GM12878 (cell line): ENCODE measurements around the gene ZNF618. TPM values are rescaled to one million over a fixed set of nuclear protein-coding genes. Genes with fewer than 3 reads are reported as not detected.
"Not testable (repeated sequence)": the region's sequence is repeated elsewhere in the genome, so short reads cannot be mapped to it uniquely, and the experiment has no call there.

Experiments
- ATAC-seq: fragments of 200-7000 bp; cut with Tn5 transposase; 3 replicates; pipeline ENCODE4 v1.9.1; 2020; ENCODE audit warnings: mild to moderate bottlenecking, moderate library complexity
- BruUV-seq: library from RNA; stranded (reverse); fragments of 400-500 nt; replicated peaks from 2 replicates; lab custom pipeline; 2021; lab: Mats Ljungman, UMichigan
- CTCF ChIA-PET: fragments of 300-600 bp; sonication (Branson Sonifier 250); formaldehyde crosslinking; extraction: SDS; loops from one replicate; lab custom pipeline; 2021; ENCODE audit warnings: inconsistent platforms; lab: Yijun Ruan, JAX
- POLR2A ChIA-PET: fragments of 350-600 bp; formaldehyde crosslinking; extraction: SDS; loops from one replicate; lab custom pipeline; 2021; ENCODE audit warnings: inconsistent platforms; lab: Charles Lee
- RAD21 ChIA-PET: fragments of 300-600 bp; sonication (Branson Sonifier 250); formaldehyde crosslinking; loops from one replicate; lab custom pipeline; 2023; ENCODE audit warnings: antibody characterized with exemption; ENCODE audit not compliant: unreplicated experiment; lab: Charles Lee
- SMC1A ChIA-PET: fragments of 300-600 bp; sonication (Branson Sonifier 250); formaldehyde crosslinking; loops from one replicate; lab custom pipeline; 2023; ENCODE audit not compliant: unreplicated experiment, uncharacterized antibody; lab: Charles Lee
- DNase-seq: peaks from one replicate; pipeline ENCODE4 v3.0.0-alpha.2; 2011; ENCODE audit warnings: low read depth, low spot score
- FAIRE-seq: peaks from 3 replicates; lab custom pipeline; 2011; peaks lifted over from hg19 to GRCh38; lab: Jason Lieb, UNC
- H2AFZ ChIP-seq: 2 replicates; pipeline ENCODE4 v1.6.0; 2011; ENCODE audit warnings: low read depth, low read length, control low read depth; ENCODE audit not compliant: control insufficient read depth
- H3K27ac ChIP-seq: 2 replicates; pipeline ENCODE4 v1.5.1; 2011; ENCODE audit warnings: control low read depth; ENCODE audit not compliant: control insufficient read depth, insufficient read depth
- H3K27me3 ChIP-seq, 2 experiments: replicated peaks in 1 of 2; 2 replicates each; pipeline versions ENCODE4 v1.6.0 to v1.6.1; 2011; ENCODE audit warnings: low read length in 1 of 2; ENCODE audit not compliant: control insufficient read depth in 2 of 2, insufficient read depth in 2 of 2
- H3K36me3 ChIP-seq, 2 experiments: 2 replicates each; pipeline ENCODE4 v1.5.1; 2011; ENCODE audit warnings: low read length in 1 of 2; ENCODE audit not compliant: control insufficient read depth in 2 of 2, insufficient read depth in 2 of 2
- H3K4me1 ChIP-seq: 2 replicates; pipeline ENCODE4 v1.6.1; 2011; ENCODE audit warnings: mild to moderate bottlenecking, low read length, moderate library complexity, mixed read lengths; ENCODE audit not compliant: control insufficient read depth, insufficient read depth
- H3K4me2 ChIP-seq: 2 replicates; pipeline ENCODE4 v1.6.0; 2011; ENCODE audit warnings: control low read depth; ENCODE audit not compliant: control insufficient read depth, insufficient read depth
- H3K4me3 ChIP-seq: fragments of 200-600 bp; sonication (generic); 2 replicates; pipeline ENCODE4 v1.5.1; 2016
- H3K79me2 ChIP-seq: 2 replicates; pipeline ENCODE4 v1.6.0; 2011; ENCODE audit warnings: low read length; ENCODE audit not compliant: control insufficient read depth, insufficient read depth
- H3K9ac ChIP-seq: 2 replicates; pipeline ENCODE4 v1.8.0; 2011; ENCODE audit warnings: low read length, control low read depth, mixed read lengths; ENCODE audit not compliant: control insufficient read depth, insufficient read depth
- H3K9me3 ChIP-seq: replicated peaks from 3 replicates; pipeline ENCODE4 v1.5.1; 2011; ENCODE audit warnings: mild to moderate bottlenecking, low read length; ENCODE audit not compliant: control insufficient read depth, insufficient read depth
- H4K20me1 ChIP-seq: 2 replicates; pipeline ENCODE4 v1.6.0; 2011; ENCODE audit not compliant: control insufficient read depth, insufficient read depth
- BACH1 ChIP-seq: fragments of 450-650 bp; IDR thresholded peaks from 2 replicates; pipeline ENCODE4 v1.6.1; 2017; ENCODE audit warnings: mild to moderate bottlenecking, borderline replicate concordance
- BCL11A ChIP-seq: IDR thresholded peaks from 2 replicates; pipeline ENCODE4 v1.6.1; 2011; ENCODE audit warnings: low read depth, low read length
- CTCF ChIP-seq, 3 experiments: IDR thresholded peaks in 2 of 3; conservative IDR thresholded peaks in 1 of 3; 2 replicates each; pipeline ENCODE4 v1.5.1; 2011; ENCODE audit warnings: low read depth in 3 of 3, low read length in 3 of 3, mild to moderate bottlenecking in 3 of 3, control low read depth in 2 of 3, moderate library complexity in 2 of 3, inconsistent platforms in 1 of 3, mixed read lengths in 1 of 3; ENCODE audit not compliant: control insufficient read depth in 2 of 3, insufficient read depth in 1 of 3; ENCODE audit errors: extremely low read depth in 1 of 3
- E4F1 ChIP-seq: fragments of 450-650 bp; IDR thresholded peaks from 2 replicates; pipeline ENCODE4 v1.6.1; 2018; ENCODE audit warnings: borderline replicate concordance, mild to moderate bottlenecking; ENCODE audit not compliant: partially characterized antibody
- EGR1 ChIP-seq, 2 experiments: IDR thresholded peaks; 1 replicate in 1 of 2; 2 replicates in 1 of 2; pipeline ENCODE4 v1.6.1; 2011 to 2012; ENCODE audit warnings: low read depth in 2 of 2, low read length in 2 of 2, borderline replicate concordance in 1 of 2, mild to moderate bottlenecking in 1 of 2, moderate library complexity in 1 of 2
- KDM1A ChIP-seq: fragments of 200-600 bp; sonication (generic); IDR thresholded peaks from 2 replicates; pipeline ENCODE4 v1.6.1; 2016; ENCODE audit warnings: borderline replicate concordance
- RELA ChIP-seq: fragments of 450-650 bp; IDR thresholded peaks from 2 replicates; pipeline ENCODE4 v1.8.0; 2014; ENCODE audit warnings: borderline replicate concordance; ENCODE audit not compliant: partially characterized antibody
- REST ChIP-seq: IDR thresholded peaks from 2 replicates; pipeline ENCODE4 v1.6.1; 2012; ENCODE audit warnings: mild to moderate bottlenecking, low read depth, low read length
- STAT3 ChIP-seq: IDR thresholded peaks from 2 replicates; pipeline ENCODE4 v1.6.1; 2011; ENCODE audit warnings: low read depth, low read length, improper control_type of control experiment
- WGBS: methylation state at CpG from one replicate; pipeline ENCODE4 v1.1.6; 2016; ENCODE audit warnings: low lambda C conversion rate; ENCODE audit not compliant: insufficient replicate concordance, insufficient coverage; ENCODE audit errors: missing lambda C conversion rate; 5-methylcytosine and 5-hydroxymethylcytosine counted together
- in situ Hi-C: fragments of 300-500 bp; cut with MboI; formaldehyde crosslinking; loops from 9 replicates; pipeline ENCODE4 v1.14.3; 2018; ENCODE audit warnings: mixed read lengths
- intact Hi-C: fragments of 100-400 bp; cut with micrococcal nuclease; formaldehyde crosslinking; loops from one replicate; pipeline ENCODE4 v1.14.2; 2022; ENCODE audit not compliant: unreplicated experiment
- polyA plus RNA-seq, 11 experiments: library from polyadenylated mRNA; depleted of rRNA in 4 of 11; unstranded in 6 of 11; stranded (reverse) in 5 of 11; fragments of >200 nt; fragmentation: Nextera tagmentation in 4 of 11; fragmentation: Illumina TruSeq in 1 of 11; extraction: Ambion mirVana in 4 of 11; extraction: Trizol in 1 of 11; gene quantifications; 1 replicate in 1 of 11; 2 replicates in 10 of 11; pipeline versions ENCODE4 v1.2.1 to v1.2.3, GENCODE V29; 2011 to 2016; ENCODE audit warnings: inconsistent platforms in 2 of 11, missing spikeins in 2 of 11, low read depth in 1 of 11
- total RNA-seq, 4 experiments: library from RNA; depleted of rRNA in 3 of 4; stranded (reverse); fragments of >200 nt in 3 of 4; fragmentation: Illumina TruSeq in 1 of 4; extraction: Trizol in 1 of 4; gene quantifications; 2 replicates each; pipeline versions ENCODE4 v1.2.1 to v1.2.3, GENCODE V29; 2013 to 2021

ZNF618 gene
- total and polyA plus RNA-seq, 10 of the 15 experiments (the other 5 are each of a cell fraction or from before 2014, with no cell fraction given): 0.01 to 0.24 (median 0.06) TPM; not detected in 2

DNA sequence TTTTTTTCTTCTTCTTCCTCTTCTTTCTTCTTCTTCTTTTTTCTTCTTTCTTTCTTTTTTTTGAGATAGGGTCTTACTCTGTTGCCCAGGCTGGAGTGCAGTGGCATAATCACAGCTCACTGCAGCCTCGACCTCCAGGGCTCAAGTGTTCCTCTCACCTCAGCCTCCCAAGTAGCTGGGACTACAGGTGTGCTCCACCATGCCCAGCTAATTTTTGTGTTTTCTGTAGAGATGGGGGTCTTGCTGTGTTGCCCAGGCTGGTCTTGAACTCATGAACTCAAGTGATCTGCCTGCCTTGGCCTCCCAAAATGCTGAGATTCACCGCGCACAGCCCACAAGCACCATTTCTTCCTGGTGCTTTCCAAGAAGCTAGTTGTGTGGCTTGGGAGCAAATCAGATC lies 121.0 kb downstream of the ZNF618 start:
- H3K79me2 ChIP-seq, SMC1A ChIA-PET, H3K4me1 ChIP-seq, BruUV-seq, DNase-seq, RAD21 ChIA-PET, H4K20me1 ChIP-seq, H3K4me2 ChIP-seq, ATAC-seq, H3K4me3 ChIP-seq, H3K9ac ChIP-seq, FAIRE-seq, H3K9me3 ChIP-seq, POLR2A ChIA-PET, in situ Hi-C loops, H3K27me3 ChIP-seq, CTCF ChIA-PET, H3K36me3 ChIP-seq, intact Hi-C loops, H2AFZ ChIP-seq, H3K27ac ChIP-seq: not testable (repeated sequence)
- WGBS: 64% methylated on average over 3 of the region's 3 CpGs

DNA sequence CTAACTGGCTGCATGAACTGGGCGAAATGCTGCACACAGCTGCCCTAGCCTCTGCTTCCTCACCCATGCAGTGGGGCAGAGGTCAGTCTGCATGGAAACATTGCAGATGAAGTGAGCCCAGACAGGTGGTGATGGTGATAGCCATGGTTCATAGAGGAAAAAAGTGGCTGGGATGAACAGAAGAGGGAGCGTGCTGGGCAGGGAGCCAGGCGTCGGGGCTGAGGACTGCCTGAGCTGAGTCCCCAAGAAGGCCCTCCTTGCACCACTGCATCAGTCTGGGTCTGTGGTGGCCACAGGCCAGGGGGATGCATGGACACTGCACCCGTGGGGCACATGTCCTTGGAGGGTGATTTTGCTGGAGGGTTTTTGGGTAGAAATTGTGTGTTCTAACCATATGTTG lies 121.5 kb downstream of the ZNF618 start:
- Histone ChIP-seq H3K79me2 (no peaks in the 10 kb centered on the region), H3K4me2 (no peak overlapping the region), H2AFZ (no peak overlapping the region), H3K9me3 (no peaks in the 10 kb centered on the region), H3K4me1 (no peaks in the 10 kb centered on the region), H3K27ac (no peak overlapping the region), H3K27me3 (peaks cover 0 to 3% of the 10 kb centered on the region in 2 experiments; a peak in 1 of 4 replicates), H3K4me3 (no peak overlapping the region), H3K36me3 (no peaks in the 10 kb centered on the region), H4K20me1 (no peaks in the 10 kb centered on the region), H3K9ac (no peak overlapping the region)
- ChIA-PET POLR2A (no interaction called here), RAD21 (no interaction called here), CTCF (no interaction called here), SMC1A (no interaction called here)
- WGBS: 57% methylated on average over 5 of the region's 5 CpGs
- FAIRE-seq (no peak), ATAC-seq (no peak), DNase-seq (no peak)
- intact Hi-C loops: no loop called here
- BruUV-seq: no TSS peak
- in situ Hi-C loops: no loop called here
- TF ChIP-seq BCL11A (no peak), KDM1A (no peak), REST (no peak), CTCF (IDR thresholded peaks at IDR 0.05 in 2 of 3, conservative IDR thresholded peaks at IDR 0.05 in 1 of 3; ENCODE audit: control insufficient read depth in 2 of 3, extremely low read depth in 1 of 3, insufficient read depth in 1 of 3, low read depth in 3 of 3, low read length in 3 of 3) (no peak), EGR1 (IDR thresholded peaks at IDR 0.05; ENCODE audit: borderline replicate concordance in 1 of 2, low read depth in 2 of 2, low read length in 2 of 2) (no peak), BACH1 (no peak), E4F1 (no peak), RELA (no peak), STAT3 (no peak)
